HepG2 (cell line): ENCODE data around the gene NEDD4L. TPM values are rescaled to one million over a fixed set of nuclear protein-coding genes. Genes with fewer than 3 reads are reported as not detected.
A peak's percentile ranks its signal among the peaks of the same experiment; 100 is the strongest.

Experiments
- GATAD2A ChIP-seq: IDR thresholded peaks from 2 replicates; pipeline ENCODE4 v1.6.1; 2016
- HOXA3 ChIP-seq: sonication (generic); formaldehyde crosslinking; IDR thresholded peaks from 2 replicates; pipeline ENCODE4 v1.5.0; 2020; ENCODE audit warnings: missing genetic modification reagents
- TCF7 ChIP-seq: sonication (generic); IDR thresholded peaks from 2 replicates; pipeline ENCODE4 v1.6.1; 2016; ENCODE audit warnings: antibody characterized with exemption, low read depth
- WIZ ChIP-seq: sonication (generic); formaldehyde crosslinking; IDR thresholded peaks from 2 replicates; pipeline ENCODE4 v1.5.1; 2020; ENCODE audit warnings: mild to moderate bottlenecking, missing genetic modification reagents
- ZNF607 ChIP-seq: sonication (generic); formaldehyde crosslinking; IDR thresholded peaks from 2 replicates; pipeline ENCODE4 v1.5.1; 2020; ENCODE audit warnings: missing genetic modification reagents, mild to moderate bottlenecking, borderline replicate concordance
- ZNF83 ChIP-seq: sonication (generic); formaldehyde crosslinking; IDR thresholded peaks from 2 replicates; pipeline ENCODE4 v1.4.0; 2020; ENCODE audit warnings: missing genetic modification reagents, mild to moderate bottlenecking, borderline replicate concordance
- polyA plus RNA-seq, 8 experiments: library from polyadenylated mRNA; depleted of rRNA in 3 of 8; stranded (reverse) in 7 of 8; unstranded in 1 of 8; fragments of >200 nt; fragmentation: Illumina TruSeq in 4 of 8; extraction: Trizol in 4 of 8; gene quantifications; 2 replicates each; pipeline versions ENCODE4 v1.2.1 to v1.2.3, GENCODE V29; 2011 to 2016; ENCODE audit warnings: low read depth in 4 of 8, missing spikeins in 1 of 8, mixed read lengths in 1 of 8; ENCODE audit not compliant: insufficient read depth in 1 of 8
- total RNA-seq, 5 experiments: library from RNA; depleted of rRNA; stranded (reverse); fragments of >200 nt; fragmentation: Illumina TruSeq; extraction: Trizol; gene quantifications; 2 replicates each; pipeline ENCODE4 v1.2.3, GENCODE V29; 2016; ENCODE audit warnings: low read depth in 1 of 5
- TF ChIP-seq, protein P1 (sequence below): sonication (generic); formaldehyde crosslinking; IDR thresholded peaks from 2 replicates; pipeline ENCODE4 v1.4.0; 2020; ENCODE audit warnings: mild to moderate bottlenecking, low read depth, missing genetic modification reagents
- TF ChIP-seq, protein P2 (sequence below): sonication (generic); formaldehyde crosslinking; conservative IDR thresholded peaks from 2 replicates; pipeline ENCODE4 v1.4.0; 2020; ENCODE audit warnings: missing genetic modification reagents
- TF ChIP-seq, protein P3 (sequence below): sonication (generic); formaldehyde crosslinking; IDR thresholded peaks from 2 replicates; pipeline ENCODE4 v1.5.1; 2020; ENCODE audit warnings: mild to moderate bottlenecking, missing genetic modification reagents, borderline replicate concordance
- TF ChIP-seq, protein P4 (sequence below), 2 experiments: sonication (generic) in 1 of 2; formaldehyde crosslinking in 1 of 2; IDR thresholded peaks; 2 replicates each; pipeline versions ENCODE4 v1.4.0 to v1.6.1; 2016 to 2020; ENCODE audit warnings: borderline replicate concordance in 1 of 2, low read depth in 1 of 2, mild to moderate bottlenecking in 1 of 2, missing genetic modification reagents in 1 of 2
- TF ChIP-seq, protein P5 (sequence below): sonication (generic); formaldehyde crosslinking; IDR thresholded peaks from 2 replicates; pipeline ENCODE4 v1.4.0; 2020; ENCODE audit warnings: missing genetic modification reagents

The NEDD4L gene
- total and polyA plus RNA-seq, 2 of the 13 experiments (the other 11 are each of a cell fraction or from before 2014, with no cell fraction given) = 168 to 390 TPM

DNA sequence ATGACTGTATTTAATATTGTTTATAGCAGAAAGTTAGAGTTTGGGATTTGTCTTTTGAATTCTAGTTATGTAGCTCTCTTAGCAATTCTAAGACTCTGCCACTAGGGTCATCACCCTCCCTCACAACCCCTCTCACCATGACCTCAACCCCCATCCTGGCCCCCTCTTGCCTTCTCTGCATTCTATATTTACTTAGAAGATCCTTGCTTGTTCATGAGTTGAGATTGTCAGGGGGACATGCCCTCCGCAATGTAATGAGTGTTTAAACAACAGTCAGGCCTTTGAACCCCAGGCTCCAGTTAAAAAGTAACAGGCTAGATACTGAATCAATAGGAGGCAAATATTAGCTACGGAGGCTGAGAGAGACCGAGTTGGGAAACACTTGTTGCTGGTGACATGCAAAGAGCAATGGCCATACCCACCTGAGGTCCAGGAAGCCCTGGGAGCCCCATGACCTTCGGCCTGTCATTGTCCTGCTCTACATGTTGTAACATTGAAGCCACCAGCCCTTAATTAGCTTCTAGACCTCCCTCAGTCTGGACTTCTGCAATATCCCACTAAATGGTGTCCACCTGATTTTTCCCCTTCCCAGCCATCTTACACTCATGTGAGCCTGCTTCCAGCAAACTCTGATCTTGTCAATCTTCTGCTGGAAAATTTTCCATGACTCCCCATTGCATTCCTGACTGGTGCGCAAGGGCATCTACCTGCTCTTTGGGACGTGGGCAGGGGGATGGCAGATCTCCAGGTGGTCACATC lies 363.8 kb downstream of the NEDD4L start (continued):
- TF ChIP-seq, protein P1, sequence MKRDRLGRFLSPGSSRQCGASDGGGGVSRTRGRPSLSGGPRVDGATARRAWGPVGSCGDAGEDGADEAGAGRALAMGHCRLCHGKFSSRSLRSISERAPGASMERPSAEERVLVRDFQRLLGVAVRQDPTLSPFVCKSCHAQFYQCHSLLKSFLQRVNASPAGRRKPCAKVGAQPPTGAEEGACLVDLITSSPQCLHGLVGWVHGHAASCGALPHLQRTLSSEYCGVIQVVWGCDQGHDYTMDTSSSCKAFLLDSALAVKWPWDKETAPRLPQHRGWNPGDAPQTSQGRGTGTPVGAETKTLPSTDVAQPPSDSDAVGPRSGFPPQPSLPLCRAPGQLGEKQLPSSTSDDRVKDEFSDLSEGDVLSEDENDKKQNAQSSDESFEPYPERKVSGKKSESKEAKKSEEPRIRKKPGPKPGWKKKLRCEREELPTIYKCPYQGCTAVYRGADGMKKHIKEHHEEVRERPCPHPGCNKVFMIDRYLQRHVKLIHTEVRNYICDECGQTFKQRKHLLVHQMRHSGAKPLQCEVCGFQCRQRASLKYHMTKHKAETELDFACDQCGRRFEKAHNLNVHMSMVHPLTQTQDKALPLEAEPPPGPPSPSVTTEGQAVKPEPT (CRISPR knock-in tag) = peak; percentile 38; the same call in 1 of the 2 replicates
- TF ChIP-seq, protein P2, sequence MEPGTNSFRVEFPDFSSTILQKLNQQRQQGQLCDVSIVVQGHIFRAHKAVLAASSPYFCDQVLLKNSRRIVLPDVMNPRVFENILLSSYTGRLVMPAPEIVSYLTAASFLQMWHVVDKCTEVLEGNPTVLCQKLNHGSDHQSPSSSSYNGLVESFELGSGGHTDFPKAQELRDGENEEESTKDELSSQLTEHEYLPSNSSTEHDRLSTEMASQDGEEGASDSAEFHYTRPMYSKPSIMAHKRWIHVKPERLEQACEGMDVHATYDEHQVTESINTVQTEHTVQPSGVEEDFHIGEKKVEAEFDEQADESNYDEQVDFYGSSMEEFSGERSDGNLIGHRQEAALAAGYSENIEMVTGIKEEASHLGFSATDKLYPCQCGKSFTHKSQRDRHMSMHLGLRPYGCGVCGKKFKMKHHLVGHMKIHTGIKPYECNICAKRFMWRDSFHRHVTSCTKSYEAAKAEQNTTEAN = peak; percentile 65
- TF ChIP-seq, protein P3, sequence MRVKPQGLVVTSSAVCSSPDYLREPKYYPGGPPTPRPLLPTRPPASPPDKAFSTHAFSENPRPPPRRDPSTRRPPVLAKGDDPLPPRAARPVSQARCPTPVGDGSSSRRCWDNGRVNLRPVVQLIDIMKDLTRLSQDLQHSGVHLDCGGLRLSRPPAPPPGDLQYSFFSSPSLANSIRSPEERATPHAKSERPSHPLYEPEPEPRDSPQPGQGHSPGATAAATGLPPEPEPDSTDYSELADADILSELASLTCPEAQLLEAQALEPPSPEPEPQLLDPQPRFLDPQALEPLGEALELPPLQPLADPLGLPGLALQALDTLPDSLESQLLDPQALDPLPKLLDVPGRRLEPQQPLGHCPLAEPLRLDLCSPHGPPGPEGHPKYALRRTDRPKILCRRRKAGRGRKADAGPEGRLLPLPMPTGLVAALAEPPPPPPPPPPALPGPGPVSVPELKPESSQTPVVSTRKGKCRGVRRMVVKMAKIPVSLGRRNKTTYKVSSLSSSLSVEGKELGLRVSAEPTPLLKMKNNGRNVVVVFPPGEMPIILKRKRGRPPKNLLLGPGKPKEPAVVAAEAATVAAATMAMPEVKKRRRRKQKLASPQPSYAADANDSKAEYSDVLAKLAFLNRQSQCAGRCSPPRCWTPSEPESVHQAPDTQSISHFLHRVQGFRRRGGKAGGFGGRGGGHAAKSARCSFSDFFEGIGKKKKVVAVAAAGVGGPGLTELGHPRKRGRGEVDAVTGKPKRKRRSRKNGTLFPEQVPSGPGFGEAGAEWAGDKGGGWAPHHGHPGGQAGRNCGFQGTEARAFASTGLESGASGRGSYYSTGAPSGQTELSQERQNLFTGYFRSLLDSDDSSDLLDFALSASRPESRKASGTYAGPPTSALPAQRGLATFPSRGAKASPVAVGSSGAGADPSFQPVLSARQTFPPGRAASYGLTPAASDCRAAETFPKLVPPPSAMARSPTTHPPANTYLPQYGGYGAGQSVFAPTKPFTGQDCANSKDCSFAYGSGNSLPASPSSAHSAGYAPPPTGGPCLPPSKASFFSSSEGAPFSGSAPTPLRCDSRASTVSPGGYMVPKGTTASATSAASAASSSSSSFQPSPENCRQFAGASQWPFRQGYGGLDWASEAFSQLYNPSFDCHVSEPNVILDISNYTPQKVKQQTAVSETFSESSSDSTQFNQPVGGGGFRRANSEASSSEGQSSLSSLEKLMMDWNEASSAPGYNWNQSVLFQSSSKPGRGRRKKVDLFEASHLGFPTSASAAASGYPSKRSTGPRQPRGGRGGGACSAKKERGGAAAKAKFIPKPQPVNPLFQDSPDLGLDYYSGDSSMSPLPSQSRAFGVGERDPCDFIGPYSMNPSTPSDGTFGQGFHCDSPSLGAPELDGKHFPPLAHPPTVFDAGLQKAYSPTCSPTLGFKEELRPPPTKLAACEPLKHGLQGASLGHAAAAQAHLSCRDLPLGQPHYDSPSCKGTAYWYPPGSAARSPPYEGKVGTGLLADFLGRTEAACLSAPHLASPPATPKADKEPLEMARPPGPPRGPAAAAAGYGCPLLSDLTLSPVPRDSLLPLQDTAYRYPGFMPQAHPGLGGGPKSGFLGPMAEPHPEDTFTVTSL (CRISPR knock-in tag) = peak; percentile 70; the same call in 1 of the 2 replicates
- TF ChIP-seq TCF7 = peak; percentile 99
- TF ChIP-seq HOXA3 (CRISPR knock-in tag) = peak; percentile 90
- peak; percentile 54 for TF ChIP-seq GATAD2A (CRISPR knock-in tag)
- TF ChIP-seq ZNF607 (CRISPR knock-in tag) = peak; percentile 89; the same call in 1 of the 2 replicates
- TF ChIP-seq, protein P4, sequence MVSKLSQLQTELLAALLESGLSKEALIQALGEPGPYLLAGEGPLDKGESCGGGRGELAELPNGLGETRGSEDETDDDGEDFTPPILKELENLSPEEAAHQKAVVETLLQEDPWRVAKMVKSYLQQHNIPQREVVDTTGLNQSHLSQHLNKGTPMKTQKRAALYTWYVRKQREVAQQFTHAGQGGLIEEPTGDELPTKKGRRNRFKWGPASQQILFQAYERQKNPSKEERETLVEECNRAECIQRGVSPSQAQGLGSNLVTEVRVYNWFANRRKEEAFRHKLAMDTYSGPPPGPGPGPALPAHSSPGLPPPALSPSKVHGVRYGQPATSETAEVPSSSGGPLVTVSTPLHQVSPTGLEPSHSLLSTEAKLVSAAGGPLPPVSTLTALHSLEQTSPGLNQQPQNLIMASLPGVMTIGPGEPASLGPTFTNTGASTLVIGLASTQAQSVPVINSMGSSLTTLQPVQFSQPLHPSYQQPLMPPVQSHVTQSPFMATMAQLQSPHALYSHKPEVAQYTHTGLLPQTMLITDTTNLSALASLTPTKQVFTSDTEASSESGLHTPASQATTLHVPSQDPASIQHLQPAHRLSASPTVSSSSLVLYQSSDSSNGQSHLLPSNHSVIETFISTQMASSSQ (IDR thresholded peaks at IDR 0.05; ENCODE audit: low read depth) = peak; percentile 100
- TF ChIP-seq, protein P4 (CRISPR knock-in tag; IDR thresholded peaks at IDR 0.05; ENCODE audit: borderline replicate concordance) = peak; percentile 100
- 0 out of 2 replicates have a peak, but pooled peaks have one; percentile 34 for TF ChIP-seq ZNF83 (CRISPR knock-in tag)
- TF ChIP-seq, protein P5, sequence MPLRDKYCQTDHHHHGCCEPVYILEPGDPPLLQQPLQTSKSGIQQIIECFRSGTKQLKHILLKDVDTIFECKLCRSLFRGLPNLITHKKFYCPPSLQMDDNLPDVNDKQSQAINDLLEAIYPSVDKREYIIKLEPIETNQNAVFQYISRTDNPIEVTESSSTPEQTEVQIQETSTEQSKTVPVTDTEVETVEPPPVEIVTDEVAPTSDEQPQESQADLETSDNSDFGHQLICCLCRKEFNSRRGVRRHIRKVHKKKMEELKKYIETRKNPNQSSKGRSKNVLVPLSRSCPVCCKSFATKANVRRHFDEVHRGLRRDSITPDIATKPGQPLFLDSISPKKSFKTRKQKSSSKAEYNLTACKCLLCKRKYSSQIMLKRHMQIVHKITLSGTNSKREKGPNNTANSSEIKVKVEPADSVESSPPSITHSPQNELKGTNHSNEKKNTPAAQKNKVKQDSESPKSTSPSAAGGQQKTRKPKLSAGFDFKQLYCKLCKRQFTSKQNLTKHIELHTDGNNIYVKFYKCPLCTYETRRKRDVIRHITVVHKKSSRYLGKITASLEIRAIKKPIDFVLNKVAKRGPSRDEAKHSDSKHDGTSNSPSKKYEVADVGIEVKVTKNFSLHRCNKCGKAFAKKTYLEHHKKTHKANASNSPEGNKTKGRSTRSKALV (CRISPR knock-in tag) = no peak
- TF ChIP-seq WIZ (CRISPR knock-in tag) = no peak
